ENCODE results near the gene TNNT2. TPM values are rescaled to one million over a fixed set of nuclear protein-coding genes. Genes with fewer than 3 reads are reported as not detected.

Gene TNNT2
- polyA plus RNA-seq, 4 donors: 0.78 to 86.7 (median 12.6) TPM

DNA sequence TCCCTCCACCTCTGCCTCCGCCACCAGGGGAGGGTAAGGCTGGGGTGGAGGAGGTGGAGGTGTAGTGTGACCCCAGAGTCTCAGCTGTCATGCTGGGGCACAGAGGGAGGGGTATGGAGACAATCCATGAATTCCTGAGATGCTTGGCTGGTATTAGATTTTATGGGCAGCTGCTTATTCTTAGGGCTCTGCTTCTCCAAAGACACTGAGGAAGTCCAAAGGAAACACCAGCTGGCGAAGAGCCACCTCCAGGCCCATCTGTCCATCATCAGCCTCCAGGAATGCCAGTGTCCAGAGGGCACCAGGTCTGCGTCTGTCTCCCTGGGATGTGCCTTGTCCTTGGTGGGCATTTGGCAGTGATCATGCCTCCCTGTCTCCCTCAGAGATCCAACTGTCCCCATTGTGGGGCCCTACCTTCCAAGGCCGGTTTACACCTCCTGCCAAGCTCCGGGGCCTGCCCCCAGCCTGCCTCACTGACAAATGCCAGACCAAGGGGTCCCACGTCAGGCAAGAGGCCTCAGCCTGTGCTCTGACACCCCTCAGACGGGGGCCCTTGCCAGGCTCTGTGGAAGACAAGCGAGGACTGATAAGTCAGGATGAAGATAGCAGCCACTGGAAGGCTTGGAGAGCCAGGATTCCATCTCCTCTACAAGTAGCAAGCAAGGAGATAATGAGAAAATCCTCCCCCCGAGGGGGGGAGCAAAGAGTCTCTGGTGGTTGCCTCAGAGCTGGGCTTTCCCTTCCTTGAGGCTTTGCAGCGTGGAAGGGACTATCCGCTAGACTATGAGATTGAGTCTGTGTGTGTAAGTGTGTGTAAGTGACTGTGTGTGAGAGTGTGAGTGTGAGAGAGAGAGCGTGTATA lies 42.5 kb upstream of the TNNT2 start:
- H3K4me3 ChIP-seq (ENCODE audit: low read depth in 1 of 3, low read length in 3 of 3): no peak overlapping the region

DNA sequence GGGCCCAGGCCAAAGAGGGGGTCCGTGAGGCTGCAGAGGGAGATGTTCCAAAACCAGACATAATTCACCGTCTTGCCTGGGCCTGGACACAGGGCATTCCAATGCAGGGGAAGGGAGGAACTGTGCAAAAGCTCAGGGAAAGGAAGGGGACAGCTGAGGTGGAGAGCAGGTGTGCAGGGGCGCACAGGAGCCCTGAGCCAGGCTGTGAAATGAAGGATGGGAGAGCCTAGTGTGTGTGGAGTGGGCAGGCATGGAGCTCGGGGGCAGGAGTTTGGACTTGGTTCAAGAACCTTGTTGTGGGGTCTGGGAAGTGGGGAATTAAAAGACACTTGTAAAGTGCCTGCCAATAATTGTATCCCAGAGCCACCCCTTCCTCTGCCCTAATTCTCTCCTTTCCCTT lies 41.8 kb upstream of the TNNT2 start:
- Histone ChIP-seq H3K4me1 (ENCODE audit: control insufficient read depth in 3 of 3, insufficient read depth in 2 of 3, low read depth in 1 of 3, low read length in 2 of 3) (no peaks in the 10 kb centered on the region), H3K36me3 (ENCODE audit: control insufficient read depth in 3 of 3, insufficient read depth in 2 of 3, low read depth in 1 of 3, low read length in 3 of 3) (peaks cover 0 to 29% (median 0%) of the 10 kb centered on the region in 3 donors), H3K9me3 (ENCODE audit: control insufficient read depth in 2 of 2, insufficient read depth in 1 of 2, low read depth in 1 of 2, low read length in 1 of 2) (peaks cover 0 to 4% of the 10 kb centered on the region in 2 donors), H3K27me3 (ENCODE audit: control insufficient read depth in 3 of 3, insufficient read depth in 3 of 3, low read length in 3 of 3) (no peaks in the 10 kb centered on the region), H3K4me3 (ENCODE audit: low read depth in 1 of 3, low read length in 3 of 3) (no peak overlapping the region), H3K27ac (ENCODE audit: low read depth in 1 of 3, low read length in 2 of 3) (no peak overlapping the region)
- FAIRE-seq (no peak), DNase-seq (no peak)
- WGBS, 3 donors: 85 to 89% (median 87%) methylated on average over 4 of the region's 4 CpGs

More for the DNA sequence above, 42.5 kb upstream of the TNNT2 start:
- no peak for DNase-seq
- Histone ChIP-seq H3K36me3 (ENCODE audit: control insufficient read depth in 3 of 3, insufficient read depth in 2 of 3, low read depth in 1 of 3, low read length in 3 of 3) (peaks cover 0 to 22% (median 0%) of the 10 kb centered on the region in 3 donors), H3K4me1 (ENCODE audit: control insufficient read depth in 3 of 3, insufficient read depth in 2 of 3, low read depth in 1 of 3, low read length in 2 of 3) (no peaks in the 10 kb centered on the region), H3K9me3 (ENCODE audit: control insufficient read depth in 2 of 2, insufficient read depth in 1 of 2, low read depth in 1 of 2, low read length in 1 of 2) (peaks cover 0 to 9% of the 10 kb centered on the region in 2 donors), H3K27me3 (ENCODE audit: control insufficient read depth in 3 of 3, insufficient read depth in 3 of 3, low read length in 3 of 3) (no peaks in the 10 kb centered on the region), H3K27ac (ENCODE audit: low read depth in 1 of 3, low read length in 2 of 3) (no peak overlapping the region)
- no peak for FAIRE-seq
- WGBS, 3 donors: 70 to 73% (median 73%) methylated on average over 12 of the region's 12 CpGs

GRCh38 chr1:201418461-201418860 lies 41.0 kb upstream of the TNNT2 start:
- H3K4me1 ChIP-seq (ENCODE audit: control insufficient read depth in 3 of 3, insufficient read depth in 2 of 3, low read depth in 1 of 3, low read length in 2 of 3): no peaks in the 10 kb centered on the region
- no peak overlapping the region for H3K4me3 ChIP-seq (ENCODE audit: low read depth in 1 of 3, low read length in 3 of 3)
- peaks cover 0 to 32% (median 0%) of the 10 kb centered on the region in 3 donors for H3K36me3 ChIP-seq (ENCODE audit: control insufficient read depth in 3 of 3, insufficient read depth in 2 of 3, low read depth in 1 of 3, low read length in 3 of 3)
- H3K27me3 ChIP-seq (ENCODE audit: control insufficient read depth in 3 of 3, insufficient read depth in 3 of 3, low read length in 3 of 3): no peaks in the 10 kb centered on the region
- WGBS, 3 donors: 83 to 88% (median 85%) methylated on average over 3 of the region's 3 CpGs
- no peak for DNase-seq
- FAIRE-seq: no peak
- peaks cover 0 to 4% of the 10 kb centered on the region in 2 donors for H3K9me3 ChIP-seq (ENCODE audit: control insufficient read depth in 2 of 2, insufficient read depth in 1 of 2, low read depth in 1 of 2, low read length in 1 of 2)
- no peak overlapping the region for H3K27ac ChIP-seq (ENCODE audit: low read depth in 1 of 3, low read length in 2 of 3)

GRCh38 chr1:201414051-201414738 lies 36.7 kb upstream of the TNNT2 start:
- FAIRE-seq: no peak
- DNase-seq: no peak
- 74 to 84% (median 77%) methylated on average over 15 of the region's 15 CpGs for WGBS, 3 donors

GRCh38 chr1:201411292-201411691 lies 33.8 kb upstream of the TNNT2 start:
- Histone ChIP-seq H3K4me3 (ENCODE audit: low read depth in 1 of 3, low read length in 3 of 3) (no peak overlapping the region), H3K36me3 (ENCODE audit: control insufficient read depth in 3 of 3, insufficient read depth in 2 of 3, low read depth in 1 of 3, low read length in 3 of 3) (peaks cover 0 to 59% (median 0%) of the 10 kb centered on the region in 3 donors), H3K9me3 (ENCODE audit: control insufficient read depth in 2 of 2, insufficient read depth in 1 of 2, low read depth in 1 of 2, low read length in 1 of 2) (peaks cover 0 to 4% of the 10 kb centered on the region in 2 donors), H3K27ac (ENCODE audit: low read depth in 1 of 3, low read length in 2 of 3) (no peak overlapping the region), H3K4me1 (ENCODE audit: control insufficient read depth in 3 of 3, insufficient read depth in 2 of 3, low read depth in 1 of 3, low read length in 2 of 3) (peaks cover 0 to 16% (median 2%) of the 10 kb centered on the region in 3 donors), H3K27me3 (ENCODE audit: control insufficient read depth in 3 of 3, insufficient read depth in 3 of 3, low read length in 3 of 3) (no peaks in the 10 kb centered on the region)
- DNase-seq (no peak), FAIRE-seq (no peak)
- WGBS, 3 donors: 95 to 97% (median 96%) methylated on average over 12 of the region's 12 CpGs

More at GRCh38 chr1:201414051-201414738, 36.7 kb upstream of the TNNT2 start:
- Histone ChIP-seq H3K4me1 (ENCODE audit: control insufficient read depth in 3 of 3, insufficient read depth in 2 of 3, low read depth in 1 of 3, low read length in 2 of 3) (no peaks in the 10 kb centered on the region), H3K4me3 (ENCODE audit: low read depth in 1 of 3, low read length in 3 of 3) (no peak overlapping the region), H3K36me3 (ENCODE audit: control insufficient read depth in 3 of 3, insufficient read depth in 2 of 3, low read depth in 1 of 3, low read length in 3 of 3) (peaks cover 0 to 66% (median 0%) of the 10 kb centered on the region in 3 donors), H3K9me3 (ENCODE audit: control insufficient read depth in 2 of 2, insufficient read depth in 1 of 2, low read depth in 1 of 2, low read length in 1 of 2) (peaks cover 0 to 4% of the 10 kb centered on the region in 2 donors), H3K27me3 (ENCODE audit: control insufficient read depth in 3 of 3, insufficient read depth in 3 of 3, low read length in 3 of 3) (no peaks in the 10 kb centered on the region), H3K27ac (ENCODE audit: low read depth in 1 of 3, low read length in 2 of 3) (no peak overlapping the region)

DNA sequence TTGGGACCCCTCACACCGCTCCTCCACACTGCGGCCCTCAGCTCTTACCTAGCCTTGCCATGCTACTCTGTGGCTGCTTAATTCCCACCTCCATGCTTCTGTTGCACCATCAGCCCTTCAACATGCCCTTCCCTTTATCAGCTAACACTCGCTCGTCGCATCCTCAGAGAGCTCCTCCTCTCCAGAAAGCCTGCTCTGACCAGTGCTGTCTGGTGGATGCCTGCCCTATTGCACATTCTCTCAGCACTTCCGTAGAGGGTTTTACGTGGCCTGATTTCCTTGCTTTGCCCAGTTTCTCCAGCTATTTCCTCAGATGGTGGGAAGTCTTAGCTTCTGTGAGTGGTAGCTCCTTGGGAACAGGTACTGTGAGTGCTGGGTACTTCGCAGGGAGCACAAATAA lies 32.0 kb upstream of the TNNT2 start:
- no peaks in the 10 kb centered on the region for H3K27me3 ChIP-seq (ENCODE audit: control insufficient read depth in 3 of 3, insufficient read depth in 3 of 3, low read length in 3 of 3)
- no peak overlapping the region for H3K4me3 ChIP-seq (ENCODE audit: low read depth in 1 of 3, low read length in 3 of 3)
- no peak for DNase-seq
- peaks cover 0 to 50% (median 0%) of the 10 kb centered on the region in 3 donors for H3K36me3 ChIP-seq (ENCODE audit: control insufficient read depth in 3 of 3, insufficient read depth in 2 of 3, low read depth in 1 of 3, low read length in 3 of 3)
- peaks cover 0 to 33% (median 2%) of the 10 kb centered on the region in 3 donors for H3K4me1 ChIP-seq (ENCODE audit: control insufficient read depth in 3 of 3, insufficient read depth in 2 of 3, low read depth in 1 of 3, low read length in 2 of 3)
- 78 to 82% (median 80%) methylated on average over 8 of the region's 8 CpGs for WGBS, 3 donors
- H3K9me3 ChIP-seq (ENCODE audit: control insufficient read depth in 2 of 2, insufficient read depth in 1 of 2, low read depth in 1 of 2, low read length in 1 of 2): no peaks in the 10 kb centered on the region
- H3K27ac ChIP-seq (ENCODE audit: low read depth in 1 of 3, low read length in 2 of 3): no peak overlapping the region
- FAIRE-seq: no peak

- 77 to 88% (median 78%) methylated on average over 3 of the region's 3 CpGs for WGBS, 3 donors
- FAIRE-seq (no peak), DNase-seq (no peak)
- Histone ChIP-seq H3K9me3 (ENCODE audit: control insufficient read depth in 2 of 2, insufficient read depth in 1 of 2, low read depth in 1 of 2, low read length in 1 of 2) (no peaks in the 10 kb centered on the region), H3K27ac (ENCODE audit: low read depth in 1 of 3, low read length in 2 of 3) (no peak overlapping the region), H3K36me3 (ENCODE audit: control insufficient read depth in 3 of 3, insufficient read depth in 2 of 3, low read depth in 1 of 3, low read length in 3 of 3) (peaks cover 0 to 45% (median 0%) of the 10 kb centered on the region in 3 donors), H3K27me3 (ENCODE audit: control insufficient read depth in 3 of 3, insufficient read depth in 3 of 3, low read length in 3 of 3) (no peaks in the 10 kb centered on the region), H3K4me1 (ENCODE audit: control insufficient read depth in 3 of 3, insufficient read depth in 2 of 3, low read depth in 1 of 3, low read length in 2 of 3) (peaks cover 2 to 39% (median 3%) of the 10 kb centered on the region in 3 donors), H3K4me3 (ENCODE audit: low read depth in 1 of 3, low read length in 3 of 3) (no peak overlapping the region)
Observed at GRCh38 chr1:201408834-201409200, 31.3 kb upstream of the TNNT2 start.

GRCh38 chr1:201408176-201408833 lies 30.8 kb upstream of the TNNT2 start:
- H3K4me3 ChIP-seq (ENCODE audit: low read depth in 1 of 3, low read length in 3 of 3): no peak overlapping the region
- no peak for FAIRE-seq
- peaks cover 2 to 41% (median 5%) of the 10 kb centered on the region in 3 donors for H3K4me1 ChIP-seq (ENCODE audit: control insufficient read depth in 3 of 3, insufficient read depth in 2 of 3, low read depth in 1 of 3, low read length in 2 of 3)
- H3K27me3 ChIP-seq (ENCODE audit: control insufficient read depth in 3 of 3, insufficient read depth in 3 of 3, low read length in 3 of 3): no peaks in the 10 kb centered on the region
- DNase-seq: peak; percentile 83 to 89
- WGBS, 3 donors: 26 to 37% (median 35%) methylated on average over 10 to 11 of the region's 11 CpGs
- no peak overlapping the region for H3K27ac ChIP-seq (ENCODE audit: low read depth in 1 of 3, low read length in 2 of 3)
- H3K36me3 ChIP-seq (ENCODE audit: control insufficient read depth in 3 of 3, insufficient read depth in 2 of 3, low read depth in 1 of 3, low read length in 3 of 3): peaks cover 0 to 45% (median 0%) of the 10 kb centered on the region in 3 donors
- no peaks in the 10 kb centered on the region for H3K9me3 ChIP-seq (ENCODE audit: control insufficient read depth in 2 of 2, insufficient read depth in 1 of 2, low read depth in 1 of 2, low read length in 1 of 2)

All from small intestine (tissue), 7 donors.